KOPT-K1 (cell line): ENCODE data around the gene RGS1.

Experiments
- H3K27ac ChIP-seq: fragments of 200-600 bp; sonication (generic); 2 replicates; pipeline ENCODE4 v1.5.1; 2016; ENCODE audit warnings: antibody characterized with exemption, mild to moderate bottlenecking, low read depth, low read length; ENCODE audit not compliant: poor library complexity, severe bottlenecking
- H3K36me3 ChIP-seq: fragments of 200-600 bp; sonication (generic); 2 replicates; pipeline ENCODE4 v1.5.1; 2017; ENCODE audit warnings: antibody characterized with exemption, mild to moderate bottlenecking, low read length, moderate library complexity; ENCODE audit not compliant: insufficient read depth
- H3K9me3 ChIP-seq: fragments of 200-600 bp; sonication (generic); 2 replicates; pipeline ENCODE4 v1.5.1; 2017; ENCODE audit warnings: antibody characterized with exemption, low read length, mild to moderate bottlenecking; ENCODE audit not compliant: insufficient read depth, poor library complexity, severe bottlenecking

RGS1 gene

GRCh38 chr1:192546596-192547190 lies 28.9 kb upstream of the RGS1 start:
- Histone ChIP-seq H3K36me3 (no peaks in the 10 kb centered on the region), H3K27ac (peak overlapping the region; percentile 44), H3K9me3 (no peaks in the 10 kb centered on the region)

GRCh38 chr1:192547501-192547900 lies 28.1 kb upstream of the RGS1 start:
- Histone ChIP-seq H3K9me3 (no peaks in the 10 kb centered on the region), H3K36me3 (no peaks in the 10 kb centered on the region), H3K27ac (no peak overlapping the region)

GRCh38 chr1:192549937-192550336 lies 25.6 kb upstream of the RGS1 start:
- no peak overlapping the region for H3K27ac ChIP-seq
- no peaks in the 10 kb centered on the region for H3K36me3 ChIP-seq
- H3K9me3 ChIP-seq: no peaks in the 10 kb centered on the region

GRCh38 chr1:192550922-192551534 lies 24.5 kb upstream of the RGS1 start:
- H3K36me3 ChIP-seq: no peaks in the 10 kb centered on the region
- peak overlapping the region; percentile 53 for H3K27ac ChIP-seq

GRCh38 chr1:192552760-192553191 lies 22.8 kb upstream of the RGS1 start:
- Histone ChIP-seq H3K9me3 (no peaks in the 10 kb centered on the region), H3K27ac (peak overlapping the region; percentile 45), H3K36me3 (no peaks in the 10 kb centered on the region)

More at GRCh38 chr1:192550922-192551534, 24.5 kb upstream of the RGS1 start:
- no peaks in the 10 kb centered on the region for H3K9me3 ChIP-seq

GRCh38 chr1:192553741-192554140 lies 21.8 kb upstream of the RGS1 start:
- Histone ChIP-seq H3K9me3 (no peaks in the 10 kb centered on the region), H3K27ac (no peak overlapping the region), H3K36me3 (no peaks in the 10 kb centered on the region)

- no peak overlapping the region for H3K27ac ChIP-seq
- no peaks in the 10 kb centered on the region for H3K36me3 ChIP-seq
- no peaks in the 10 kb centered on the region for H3K9me3 ChIP-seq
Observed at GRCh38 chr1:192554904-192555303, 20.7 kb upstream of the RGS1 start.

- H3K36me3 ChIP-seq: no peaks in the 10 kb centered on the region
- H3K9me3 ChIP-seq: no peaks in the 10 kb centered on the region
- H3K27ac ChIP-seq: no peak overlapping the region
Observed at GRCh38 chr1:192555399-192555798, 20.2 kb upstream of the RGS1 start.

- no peak overlapping the region for H3K27ac ChIP-seq
- no peaks in the 10 kb centered on the region for H3K9me3 ChIP-seq
- H3K36me3 ChIP-seq: no peaks in the 10 kb centered on the region
Observed at GRCh38 chr1:192557841-192558595, 17.6 kb upstream of the RGS1 start.

- H3K27ac ChIP-seq: no peak overlapping the region
- H3K36me3 ChIP-seq: no peaks in the 10 kb centered on the region
- no peaks in the 10 kb centered on the region for H3K9me3 ChIP-seq
Observed at GRCh38 chr1:192559115-192560006, 16.2 kb upstream of the RGS1 start.

- Histone ChIP-seq H3K36me3 (no peaks in the 10 kb centered on the region), H3K27ac (no peak overlapping the region), H3K9me3 (no peaks in the 10 kb centered on the region)
Observed at GRCh38 chr1:192561301-192561700, 14.3 kb upstream of the RGS1 start.

- Histone ChIP-seq H3K27ac (no peak overlapping the region), H3K36me3 (no peaks in the 10 kb centered on the region), H3K9me3 (no peaks in the 10 kb centered on the region)
Observed at GRCh38 chr1:192563129-192563528, 12.4 kb upstream of the RGS1 start.

- H3K9me3 ChIP-seq: no peaks in the 10 kb centered on the region
- no peak overlapping the region for H3K27ac ChIP-seq
- H3K36me3 ChIP-seq: no peaks in the 10 kb centered on the region
Observed at GRCh38 chr1:192564099-192564498, 11.5 kb upstream of the RGS1 start.

GRCh38 chr1:192565946-192566345 lies 9.6 kb upstream of the RGS1 start:
- Histone ChIP-seq H3K9me3 (peaks cover 6% of the 10 kb centered on the region), H3K27ac (no peak overlapping the region), H3K36me3 (no peaks in the 10 kb centered on the region)

GRCh38 chr1:192566657-192567056 lies 8.9 kb upstream of the RGS1 start:
- Histone ChIP-seq H3K9me3 (peaks cover 6% of the 10 kb centered on the region), H3K36me3 (no peaks in the 10 kb centered on the region), H3K27ac (no peak overlapping the region)
